AG04450 (cell line): ENCODE measurements around the gene ESRRG. TPM values are rescaled to one million over a fixed set of nuclear protein-coding genes. Genes with fewer than 3 reads are reported as not detected.

Experiments
- CTCF ChIA-PET: fragments of 300-600, 350-600 bp; formaldehyde crosslinking; extraction: SDS; loops from one replicate; lab custom pipeline; 2022; ENCODE audit warnings: antibody characterized with exemption, inconsistent platforms; lab: Charles Lee
- POLR2A ChIA-PET: fragments of 350-600 bp; formaldehyde crosslinking; extraction: SDS; loops from one replicate; lab custom pipeline; 2021; ENCODE audit warnings: antibody characterized with exemption, inconsistent platforms; lab: Yijun Ruan, JAX
- DNase-seq: peaks from one replicate; pipeline ENCODE4 v3.0.0-alpha.2; 2011; ENCODE audit warnings: low read depth, low spot score
- H3K27ac ChIP-seq: one replicate; pipeline ENCODE4 v1.5.1; 2012; ENCODE audit warnings: low read depth, low read length, control low read depth
- H3K27me3 ChIP-seq: one replicate; pipeline ENCODE4 v1.6.0; 2012; ENCODE audit warnings: low read length; ENCODE audit not compliant: control insufficient read depth, insufficient read depth
- H3K4me3 ChIP-seq: 2 replicates; pipeline ENCODE4 v1.5.1; 2011; ENCODE audit warnings: mild to moderate bottlenecking, low read depth, low read length, control low read depth
- H3K9me3 ChIP-seq: 2 replicates; pipeline ENCODE4 v1.5.1; 2012; ENCODE audit warnings: low read length; ENCODE audit not compliant: control insufficient read depth, insufficient read depth
- CTCF ChIP-seq: IDR thresholded peaks from 2 replicates; pipeline ENCODE4 v1.5.1; 2011; ENCODE audit warnings: low read depth, low read length, control low read depth, inconsistent platforms
- polyA plus RNA-seq: library from polyadenylated mRNA; depleted of rRNA; stranded (reverse); fragments of >200 nt; gene quantifications from 2 replicates; pipeline ENCODE4 v1.2.3, GENCODE V29; 2011

The ESRRG gene
- polyA plus RNA-seq, 1 experiment, result 0.22 TPM

- POLR2A ChIA-PET, result no interaction called here
- Histone ChIP-seq H3K27me3 (no peaks in the 10 kb centered on the region), H3K4me3 (no peak overlapping the region), H3K9me3 (no peaks in the 10 kb centered on the region), H3K27ac (no peak overlapping the region)
- DNase-seq, result no peak
- CTCF ChIA-PET, result interaction anchor here (2.0 kb wide), 1 partner anchor 13 kb away, joined by 6 read pairs; no protein-coding TSS in a partner anchor
- TF ChIP-seq CTCF, result no peak
Measured at GRCh38 chr1:216614011-216614934, 109.0 kb downstream of the ESRRG start.

GRCh38 chr1:216612291-216612690, 110.9 kb downstream of the ESRRG start:
- no peaks in the 10 kb centered on the region for H3K27me3 ChIP-seq
- no peaks in the 10 kb centered on the region for H3K9me3 ChIP-seq
- TF ChIP-seq CTCF, result no peak
- H3K4me3 ChIP-seq, result no peak overlapping the region
- DNase-seq, result no peak
- CTCF ChIA-PET, result interaction anchor here (2.0 kb wide), 1 partner anchor 11 kb away, joined by 6 read pairs; no protein-coding TSS in a partner anchor
- POLR2A ChIA-PET, result no interaction called here
- H3K27ac ChIP-seq, result no peak overlapping the region

- no peak for TF ChIP-seq CTCF
- no peak overlapping the region for H3K4me3 ChIP-seq
- POLR2A ChIA-PET, result no interaction called here
- CTCF ChIA-PET, result no interaction called here
- no peaks in the 10 kb centered on the region for H3K27me3 ChIP-seq
- no peak overlapping the region for H3K27ac ChIP-seq
- no peaks in the 10 kb centered on the region for H3K9me3 ChIP-seq
- no peak for DNase-seq
Measured at GRCh38 chr1:216607067-216607697, 116.0 kb downstream of the ESRRG start.

GRCh38 chr1:216606047-216606637, 117.1 kb downstream of the ESRRG start:
- no peaks in the 10 kb centered on the region for H3K27me3 ChIP-seq
- ChIA-PET POLR2A (no interaction called here), CTCF (interaction anchor here (0.6 to 0.8 kb wide), 3 partner anchors 80 to 386 kb away, joined by 3 read pairs; no protein-coding TSS in a partner anchor)
- TF ChIP-seq CTCF, result no peak
- no peak for DNase-seq
- H3K27ac ChIP-seq, result no peak overlapping the region
- no peak overlapping the region for H3K4me3 ChIP-seq
- no peaks in the 10 kb centered on the region for H3K9me3 ChIP-seq
